T-helper 2 cell treated with Interferon-gamma antibody and Interleukin-4, amounts not matched to agents 100 ng/mL and 5 ng/mL, for 36 hours (primary cell): ENCODE measurements around the gene TTC28. TPM values are rescaled to one million over a fixed set of nuclear protein-coding genes. Genes with fewer than 3 reads are reported as not detected.

Source experiments
- intact Hi-C: fragments of 100-400 bp; cut with micrococcal nuclease; formaldehyde crosslinking; loops from one replicate; pipeline ENCODE4 v1.15.1; 2023
- total RNA-seq: library from RNA; stranded (reverse); gene quantifications from 2 replicates; pipeline ENCODE4 v1.2.3, GENCODE V29; 2022

TTC28 gene
- total RNA-seq, 1 donor from 2014 or later: 1.1 TPM

DNA sequence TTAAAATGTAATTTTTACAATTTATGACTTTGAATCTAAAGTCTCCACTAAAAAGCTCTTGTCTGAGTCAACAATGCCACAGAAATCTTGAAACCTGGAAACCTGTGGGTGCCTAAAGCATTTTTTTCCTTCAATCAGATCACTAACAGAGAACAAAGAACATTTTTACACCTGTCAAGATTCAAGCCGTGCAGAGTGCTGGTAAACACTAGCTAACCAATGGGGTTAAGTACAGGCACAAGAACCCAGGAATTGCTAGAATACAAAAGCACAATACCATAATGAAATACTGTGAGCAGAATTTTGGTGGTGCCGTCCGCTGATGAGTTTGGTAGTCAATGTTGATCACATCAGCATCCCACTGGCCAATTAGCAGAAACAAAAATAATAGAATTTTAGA is 380.3 kb downstream of the TTC28 start:
- intact Hi-C loops: no loop called here

DNA sequence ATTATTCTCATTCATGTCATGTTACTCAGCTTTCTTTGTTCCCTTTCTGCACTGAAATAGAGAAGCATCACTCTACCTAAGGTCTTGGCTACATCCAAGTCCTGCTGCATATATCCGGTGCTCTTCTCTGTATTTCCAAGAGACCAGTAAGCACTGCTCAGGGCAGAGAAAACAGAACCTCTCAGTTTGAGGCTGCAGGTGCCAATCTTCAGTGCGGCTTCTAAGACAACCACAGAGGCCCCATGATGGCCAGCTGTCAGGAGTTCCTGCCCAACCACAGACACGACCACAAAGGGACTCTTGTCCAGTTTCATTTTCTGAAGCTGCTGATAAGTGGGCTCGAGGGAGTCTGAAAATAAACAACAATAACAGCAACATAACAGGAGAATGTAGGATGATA is 382.1 kb downstream of the TTC28 start:
- intact Hi-C loops: no loop called here

DNA sequence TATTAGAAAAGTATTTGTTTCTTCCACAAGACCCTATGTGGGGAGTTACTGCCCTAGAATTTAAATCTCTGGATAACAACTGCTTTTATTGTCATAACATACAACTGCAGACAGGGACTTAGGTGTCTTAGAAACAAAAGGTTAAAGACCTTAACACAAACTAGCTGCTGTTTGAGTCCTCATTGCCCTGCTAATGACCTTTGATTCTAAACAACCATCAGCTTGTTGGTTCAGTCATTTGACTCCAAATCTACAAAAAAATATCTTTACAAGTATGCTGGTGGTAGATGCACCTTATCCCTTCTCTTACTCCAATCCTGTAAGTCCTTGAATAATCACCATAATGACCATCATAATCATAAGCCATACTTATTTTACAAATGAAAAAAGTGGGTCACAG is 383.2 kb downstream of the TTC28 start:
- intact Hi-C loops: no loop called here

DNA sequence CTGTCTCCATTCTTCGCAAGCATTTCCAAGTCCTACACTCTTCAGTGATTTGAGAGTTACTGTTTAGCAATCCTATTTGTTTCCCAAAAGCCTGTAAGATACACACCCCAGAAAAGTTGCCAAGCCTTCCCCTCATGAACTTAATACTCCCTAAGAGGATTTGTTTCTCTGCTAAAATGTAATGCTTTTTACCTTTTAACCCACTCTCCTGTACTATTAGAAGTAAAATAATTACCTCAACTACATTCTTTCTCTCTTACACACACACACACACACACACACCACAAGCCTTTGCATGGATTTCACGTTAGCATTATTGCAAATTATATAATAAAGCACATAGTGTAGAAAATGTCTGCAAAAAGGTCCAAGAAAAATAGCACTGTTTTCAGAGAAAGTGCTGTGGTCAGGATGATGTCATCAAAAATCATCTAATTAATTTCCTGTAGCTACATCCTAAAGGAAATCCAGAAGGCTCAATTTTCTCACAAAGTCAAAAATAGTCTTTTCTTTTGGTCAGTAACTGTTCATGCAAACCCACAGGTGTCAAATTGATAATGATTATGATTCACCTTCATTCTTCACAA is 396.5 kb downstream of the TTC28 start:
- intact Hi-C loops: no loop called here

DNA sequence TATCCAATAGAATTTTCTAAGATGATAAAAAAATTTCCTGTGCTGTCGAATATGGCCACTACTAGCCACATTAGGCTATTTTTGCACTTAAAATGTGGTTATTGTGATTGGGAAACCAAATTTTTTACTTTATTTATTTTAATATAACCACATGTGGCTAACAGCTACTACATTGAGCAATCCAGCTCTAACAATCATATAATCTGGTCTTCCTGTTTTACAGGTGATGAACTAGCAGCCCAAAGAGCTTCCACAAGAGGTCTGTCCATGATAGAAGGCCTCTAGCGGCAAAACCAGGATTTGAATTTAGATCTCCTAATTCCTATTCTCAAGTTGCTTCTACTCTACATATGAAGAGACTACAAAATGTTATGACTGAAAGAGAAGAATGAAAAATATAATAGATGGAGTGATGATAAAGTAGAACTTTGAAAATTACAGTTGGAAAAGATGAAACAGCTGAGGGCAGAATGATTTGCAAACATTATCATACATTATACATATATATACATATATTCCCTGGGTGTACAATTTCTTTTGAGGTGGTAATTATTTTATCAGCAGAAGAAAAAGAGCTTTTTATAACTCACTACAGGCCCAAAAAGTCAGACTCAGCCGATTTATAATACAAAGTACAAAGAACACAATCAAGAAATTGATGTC is 397.1 kb downstream of the TTC28 start:
- intact Hi-C loops: no loop called here

DNA sequence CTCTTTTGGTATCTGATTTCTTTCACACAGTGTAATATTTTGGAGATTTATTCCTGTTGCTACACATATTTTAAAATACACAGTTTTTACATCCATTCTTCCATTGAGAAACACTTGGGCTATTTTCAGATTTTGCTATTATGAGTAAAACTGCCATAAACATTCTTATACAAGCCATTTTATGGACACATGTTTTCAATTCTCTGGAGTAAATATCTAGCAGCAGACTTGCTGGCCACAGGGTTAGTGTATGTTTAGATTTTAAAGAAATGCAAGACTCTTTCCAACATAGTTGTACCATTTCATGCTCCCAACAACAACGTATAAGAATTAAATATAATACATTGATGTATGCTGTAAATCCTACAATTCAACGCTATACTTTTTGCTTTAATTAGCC is 399.8 kb downstream of the TTC28 start:
- intact Hi-C loops: no loop called here

DNA sequence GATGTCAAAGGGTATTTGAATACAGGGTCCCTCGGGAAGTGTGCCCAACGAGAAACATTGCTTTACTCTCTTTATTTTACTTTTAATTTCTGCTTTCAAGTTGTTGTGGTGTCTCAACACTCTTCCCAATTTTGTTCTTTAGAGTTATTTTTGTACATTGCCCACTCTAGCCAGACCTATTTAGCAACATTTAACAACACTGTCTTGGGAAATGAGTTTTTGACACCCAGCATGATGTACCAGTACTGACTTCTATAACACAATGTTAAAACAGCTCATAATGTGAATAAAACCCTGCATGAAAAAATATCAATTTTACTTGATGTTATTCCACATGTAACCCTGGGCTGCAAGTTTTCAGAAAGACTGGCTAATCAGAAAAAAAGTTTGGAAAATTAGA is 410.4 kb downstream of the TTC28 start:
- intact Hi-C loops: no loop called here

DNA sequence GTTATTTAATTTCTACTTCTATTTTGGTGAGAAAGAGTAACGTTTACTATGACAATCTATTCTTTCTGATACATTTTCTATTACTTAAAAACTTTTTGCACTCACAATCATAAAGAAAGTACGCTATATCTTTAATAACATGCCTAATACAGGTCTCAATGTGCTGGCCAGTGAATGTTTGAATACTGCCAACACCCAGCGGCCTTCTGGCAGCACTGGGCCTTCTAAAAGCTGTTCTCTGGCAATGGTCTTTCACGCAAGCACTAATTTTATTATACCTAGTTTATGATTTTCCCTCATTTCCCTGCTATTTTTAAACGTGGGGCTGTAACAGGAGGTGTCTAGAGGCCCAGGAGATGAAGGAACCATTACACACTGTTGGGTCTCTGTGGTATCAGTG is 410.8 kb downstream of the TTC28 start:
- intact Hi-C loops: no loop called here

DNA sequence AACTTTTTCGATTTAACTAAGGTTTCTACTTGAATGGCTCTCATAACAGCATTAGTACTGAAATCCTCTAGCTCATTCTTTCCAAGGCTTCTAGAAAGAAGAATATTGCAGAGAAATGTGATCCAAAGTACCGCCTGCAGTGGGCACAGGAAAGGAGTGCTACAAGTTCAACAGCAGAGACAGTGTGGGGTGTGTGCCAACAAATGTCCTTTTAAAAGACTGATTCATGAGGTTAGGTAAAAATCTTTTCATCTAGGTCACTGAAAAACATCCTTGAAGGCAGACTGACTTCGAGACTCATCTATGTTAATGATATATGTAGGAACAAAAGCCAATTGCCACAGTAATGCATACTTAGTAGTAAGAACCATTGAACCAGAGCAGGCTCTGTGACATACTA is 411.5 kb downstream of the TTC28 start:
- intact Hi-C loops: no loop called here

DNA sequence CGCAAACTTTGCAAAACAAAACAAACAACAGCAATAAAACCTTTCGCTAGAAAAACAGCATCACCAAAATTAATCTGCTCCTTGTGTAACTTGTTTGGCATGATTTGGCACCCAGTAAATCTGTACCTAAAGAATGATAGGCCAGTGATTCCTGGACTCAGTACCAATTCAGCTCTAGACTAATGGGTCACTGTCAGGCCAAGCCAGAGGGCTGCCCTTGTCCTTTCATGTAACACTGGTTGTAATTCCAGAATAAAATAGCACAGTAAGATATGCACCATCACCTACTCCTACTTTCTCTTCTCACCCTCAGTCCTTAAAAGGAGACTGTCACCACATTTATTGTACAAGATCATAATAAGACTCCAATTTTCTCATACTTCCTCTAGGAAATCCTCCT is 419.0 kb downstream of the TTC28 start:
- intact Hi-C loops: no loop called here

DNA sequence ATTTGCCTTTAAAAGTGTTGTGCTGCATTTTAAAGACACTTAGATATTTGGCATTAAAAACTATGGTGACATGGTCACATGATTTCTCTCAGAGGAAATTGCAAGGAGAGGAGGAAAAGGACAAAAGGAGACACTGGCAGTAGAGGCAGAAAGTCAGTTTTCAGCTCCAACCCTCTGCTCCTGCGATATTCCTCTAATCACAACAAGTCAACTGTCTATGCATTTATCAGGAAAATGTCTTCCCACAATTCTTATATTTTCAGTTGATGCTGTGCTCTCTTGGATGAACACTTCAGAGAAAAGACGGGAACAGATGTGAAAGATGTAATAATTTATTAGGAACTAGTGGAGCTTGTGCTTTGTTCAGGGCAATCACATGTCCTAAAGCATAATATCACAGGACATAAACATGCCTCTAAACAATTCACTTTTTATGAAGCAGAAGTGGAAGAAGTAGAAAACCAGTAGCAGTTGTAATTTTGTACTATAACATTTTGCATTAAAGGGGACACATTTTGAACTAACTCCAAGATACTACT is 419.8 kb downstream of the TTC28 start:
- intact Hi-C loops: loop anchor here (10.0 kb wide), 1 partner anchor 335 kb away; no protein-coding TSS in a partner anchor

DNA sequence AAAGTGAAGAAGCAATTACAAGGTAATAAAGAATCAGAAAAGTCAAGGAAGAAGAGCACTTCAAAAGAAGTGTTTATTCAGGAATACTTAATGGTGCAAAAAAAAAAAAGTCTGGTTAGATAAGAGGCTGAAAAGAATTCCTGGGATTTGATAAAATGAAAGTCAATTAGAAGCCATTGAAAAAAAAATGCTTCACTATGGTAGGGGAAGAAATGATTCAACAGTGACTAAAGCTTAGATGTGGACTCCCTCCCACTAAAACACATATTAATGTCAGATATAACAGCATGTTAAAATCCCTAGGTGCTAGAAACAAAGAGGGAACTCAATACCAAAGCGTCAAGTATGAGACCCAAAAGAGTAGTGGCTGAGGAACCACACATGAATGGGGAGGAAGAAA is 425.2 kb downstream of the TTC28 start:
- intact Hi-C loops: loop anchor here (10.0 kb wide), 1 partner anchor 340 kb away; no protein-coding TSS in a partner anchor

DNA sequence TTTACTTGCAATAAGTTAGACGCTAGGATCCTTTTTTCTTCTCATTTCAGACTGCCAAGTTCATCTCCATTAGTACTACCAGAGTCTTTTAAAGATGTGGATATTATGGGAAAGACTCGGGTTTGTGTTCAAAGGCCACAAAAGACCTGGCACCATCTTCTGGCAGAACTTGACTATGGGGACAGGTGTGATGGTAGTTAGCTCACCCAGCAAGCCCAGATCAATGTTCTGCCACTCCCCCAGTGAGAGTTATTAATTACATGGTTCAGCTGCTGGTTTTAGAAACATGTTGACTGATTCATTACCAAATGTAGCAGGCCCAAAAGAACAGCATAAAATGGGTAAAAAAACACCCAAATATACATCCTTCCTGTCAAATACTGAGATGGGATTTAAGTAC is 427.1 kb downstream of the TTC28 start:
- intact Hi-C loops: loop anchor here (10.0 kb wide), 1 partner anchor 342 kb away; no protein-coding TSS in a partner anchor

DNA sequence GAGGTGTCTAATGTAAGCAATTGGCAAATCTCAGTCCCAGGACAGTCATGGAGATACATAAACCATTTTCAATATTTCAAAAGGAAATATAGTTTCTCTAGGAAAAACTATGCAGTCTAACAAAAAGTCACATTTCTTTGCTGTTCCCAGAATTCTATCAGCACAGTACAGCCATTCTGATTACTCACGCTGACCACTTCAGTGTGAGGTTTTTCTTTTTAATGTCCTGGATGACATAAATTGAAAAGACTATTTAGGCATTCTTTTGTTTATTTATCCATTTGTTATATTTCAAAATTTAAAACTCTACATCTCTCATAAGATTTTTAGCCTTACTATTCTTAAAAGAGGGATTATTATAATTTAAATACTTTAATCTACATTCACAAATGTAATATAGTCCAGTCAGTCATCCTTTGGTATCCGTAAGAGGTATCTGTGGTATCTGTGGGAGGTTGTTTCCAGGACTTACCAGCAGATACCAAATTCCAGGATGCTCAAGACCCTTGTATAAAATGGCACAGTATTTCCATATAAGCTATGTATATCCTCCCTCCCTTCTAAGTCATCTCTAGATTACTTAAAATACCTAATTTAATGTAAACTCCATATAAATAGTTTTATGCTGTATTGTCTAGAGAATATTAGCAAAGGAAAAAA is 429.5 kb downstream of the TTC28 start:
- intact Hi-C loops: loop anchor here (10.0 kb wide), 1 partner anchor 345 kb away; no protein-coding TSS in a partner anchor

DNA sequence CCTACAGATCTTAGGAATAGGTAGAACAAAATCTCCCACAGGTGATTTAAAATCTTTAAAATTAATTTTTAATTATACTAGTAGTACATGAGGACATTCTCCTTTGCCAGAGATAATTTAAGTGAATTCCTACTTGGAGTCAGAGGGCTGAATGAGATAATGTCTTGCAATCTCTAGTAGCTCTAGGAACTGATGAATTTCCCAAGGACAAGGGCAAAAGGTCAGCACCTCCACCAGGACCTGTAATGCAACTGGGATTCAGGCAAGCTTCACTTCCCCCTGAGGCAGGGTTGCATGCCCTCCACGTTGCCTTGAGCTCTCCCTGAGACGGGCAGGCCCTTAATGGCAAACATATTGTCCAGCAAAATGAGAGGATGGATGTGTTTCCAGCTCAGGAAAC is 430.2 kb downstream of the TTC28 start:
- intact Hi-C loops: no loop called here

DNA sequence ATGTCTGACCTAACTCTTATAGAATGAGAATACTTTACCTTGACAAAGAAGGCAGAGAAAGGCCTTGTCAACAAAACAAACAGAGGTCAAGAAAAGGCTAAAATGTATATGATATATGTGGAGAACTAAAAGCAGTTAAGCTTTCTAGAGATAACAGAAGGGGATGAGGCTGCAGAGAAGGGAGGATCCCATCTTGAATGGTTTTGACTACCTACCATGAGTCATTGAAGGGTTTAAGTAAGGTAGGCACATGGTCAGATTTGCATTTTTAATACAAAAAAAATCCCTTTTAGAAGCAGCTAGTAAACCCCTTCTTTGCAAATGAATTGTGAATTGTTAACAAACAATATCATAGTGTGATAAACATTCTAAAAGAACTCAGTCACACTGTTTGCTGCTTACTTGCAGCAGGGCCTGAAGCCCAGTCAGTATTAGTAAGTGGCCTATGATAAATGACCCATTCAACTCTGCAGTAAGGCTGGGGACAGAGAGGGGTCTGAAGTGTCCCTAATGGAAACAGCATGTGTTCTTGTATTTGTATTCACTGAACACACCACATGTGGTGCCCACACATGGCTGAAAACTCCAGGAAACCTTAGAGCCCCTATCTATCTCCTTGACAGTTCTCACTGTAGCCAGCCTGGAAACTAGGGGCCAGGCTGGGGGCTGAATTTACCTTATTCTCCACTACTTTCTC is 431.8 kb downstream of the TTC28 start:
- intact Hi-C loops: no loop called here

DNA sequence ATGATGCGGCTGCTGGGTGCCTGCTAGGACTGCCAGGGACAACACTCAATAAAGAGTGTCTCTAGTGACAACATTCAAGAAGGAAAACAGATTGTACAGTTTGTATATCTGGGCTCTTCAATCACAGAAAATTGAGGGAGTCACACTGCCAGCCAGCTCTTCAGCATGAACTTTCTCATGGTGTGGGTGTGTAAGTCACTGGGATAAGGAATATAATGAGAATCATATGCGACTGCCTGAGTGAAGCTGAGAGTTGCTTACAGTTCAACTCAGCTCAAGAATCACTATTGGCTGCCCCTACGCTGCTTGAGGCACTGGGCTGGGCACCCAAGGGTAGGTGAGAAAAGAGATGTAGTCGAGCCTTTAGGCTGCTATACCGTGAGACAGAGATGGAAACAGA is 432.5 kb downstream of the TTC28 start:
- intact Hi-C loops: no loop called here

DNA sequence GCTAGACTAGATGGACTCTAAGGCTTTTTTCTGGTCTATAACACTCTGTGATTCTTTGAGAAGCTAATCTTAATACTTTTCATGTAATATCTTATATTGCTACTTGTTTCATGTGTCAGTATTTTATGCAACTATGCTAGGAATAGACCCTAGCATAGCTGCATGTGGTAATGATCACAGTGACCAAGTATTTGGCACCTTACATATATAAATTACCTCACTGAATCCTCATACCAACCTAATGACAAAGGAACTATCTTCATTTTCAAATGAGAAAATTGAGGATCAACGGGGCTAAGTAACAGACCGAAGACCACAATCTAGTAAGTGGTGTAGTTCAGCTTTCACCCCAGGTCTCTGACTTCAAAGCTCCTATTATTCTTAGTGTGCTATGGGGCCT is 433.2 kb downstream of the TTC28 start:
- intact Hi-C loops: no loop called here

DNA sequence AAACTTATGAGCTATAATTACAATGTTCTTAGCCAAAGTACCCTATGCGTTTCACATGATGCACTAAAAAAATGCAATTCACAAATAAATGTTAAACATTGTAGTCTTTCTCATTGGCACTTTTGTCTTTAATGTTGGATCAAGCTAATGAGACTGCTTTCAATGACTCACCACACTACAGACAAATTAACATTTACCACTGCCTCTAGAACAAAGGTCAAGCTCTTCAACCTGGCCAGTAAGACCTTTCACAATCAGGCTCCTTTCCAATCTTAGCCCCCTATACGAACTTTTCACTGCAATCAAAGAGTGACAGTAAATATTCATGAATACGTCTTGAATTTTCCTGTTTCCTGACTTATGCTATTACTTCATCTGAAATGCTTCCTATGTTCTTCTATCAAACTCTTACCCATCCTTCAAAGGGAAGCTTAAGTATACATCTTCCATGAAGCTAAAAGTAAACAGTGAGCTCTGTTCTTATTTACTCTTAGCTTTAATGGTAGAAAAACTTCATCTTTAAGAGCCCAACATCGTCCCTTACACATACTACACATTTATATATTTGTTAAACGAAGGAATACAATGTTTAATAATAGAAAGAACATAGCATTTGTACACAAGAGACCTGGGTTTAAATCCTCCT is 433.9 kb downstream of the TTC28 start:
- intact Hi-C loops: no loop called here

DNA sequence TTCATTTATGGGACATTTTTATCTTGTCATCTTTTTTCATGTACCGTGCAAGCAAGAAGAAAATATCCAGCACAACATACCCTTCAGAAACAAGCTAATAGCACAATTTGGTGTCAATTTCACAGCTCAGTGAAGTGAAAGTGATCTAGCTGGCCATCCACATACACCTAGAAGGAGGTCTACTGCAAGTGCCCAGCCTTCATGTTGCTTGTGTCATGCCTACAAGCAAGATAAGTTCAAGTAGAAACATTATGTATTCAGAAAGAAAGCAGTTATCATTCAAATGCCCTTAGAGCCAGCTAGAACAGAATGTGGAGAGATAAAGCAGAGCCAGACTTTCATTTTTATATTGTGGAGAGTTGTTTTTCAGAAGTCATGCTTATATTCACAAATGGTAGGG is 434.9 kb downstream of the TTC28 start:
- intact Hi-C loops: no loop called here

DNA sequence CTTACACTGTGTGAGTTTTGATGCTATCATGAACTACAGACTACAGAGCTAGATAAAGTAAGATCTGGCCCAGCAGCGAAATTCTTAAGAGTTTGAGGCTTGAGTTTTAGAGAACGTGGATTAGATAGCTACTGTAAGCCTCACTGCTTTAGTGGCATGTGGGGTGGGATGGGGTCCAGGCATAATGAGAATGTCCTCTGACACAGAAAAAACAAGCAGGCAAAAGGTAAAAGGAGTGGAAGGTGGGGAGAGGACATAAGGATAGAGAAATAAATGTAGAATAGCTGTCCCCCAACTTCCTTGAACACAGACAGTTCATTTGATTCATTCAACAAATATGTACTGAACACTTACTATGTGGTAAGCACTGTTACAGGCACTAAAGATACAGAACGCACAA is 436.1 kb downstream of the TTC28 start:
- intact Hi-C loops: no loop called here
